CD4-positive, alpha-beta memory T cell (primary cell): ENCODE data around the gene PRRX2. TPM values are rescaled to one million over a fixed set of nuclear protein-coding genes. Genes with fewer than 3 reads are reported as not detected.
"Not testable (repeated sequence)": the region's sequence is repeated elsewhere in the genome, so short reads cannot be mapped to it uniquely, and the experiment has no call there.

Experiments used
- CTCF ChIA-PET: fragments of 350-600 bp; sonication (Branson Sonifier 250); formaldehyde crosslinking; loops from one replicate; lab custom pipeline; 2021; ENCODE audit warnings: inconsistent platforms; ENCODE audit not compliant: partially characterized antibody; lab: Charles Lee
- POLR2A ChIA-PET: fragments of 350-600 bp; sonication (Branson Sonifier 250); formaldehyde crosslinking; loops from one replicate; lab custom pipeline; 2021; ENCODE audit not compliant: partially characterized antibody; lab: Charles Lee
- DNase-seq, 5 donors: peaks; one replicate each; pipeline versions ENCODE4 v3.0.0 to v3.0.0-alpha.2; 2020 to 2022; ENCODE audit warnings: mixed read lengths in 1 of 5
- H3K27ac ChIP-seq: one replicate; pipeline ENCODE4 v1.7.0; 2013; ENCODE audit warnings: low read depth, low read length
- H3K27me3 ChIP-seq: 2 replicates; pipeline ENCODE4 v1.7.0; 2013; ENCODE audit warnings: mild to moderate bottlenecking, low read length, moderate library complexity; ENCODE audit not compliant: insufficient read depth
- H3K36me3 ChIP-seq: 2 replicates; pipeline ENCODE4 v1.7.0; 2013; ENCODE audit warnings: mild to moderate bottlenecking, low read length, moderate library complexity; ENCODE audit not compliant: insufficient read depth
- H3K4me1 ChIP-seq: 2 replicates; pipeline ENCODE4 v1.7.0; 2013; ENCODE audit warnings: mild to moderate bottlenecking, low read length, moderate library complexity; ENCODE audit not compliant: insufficient read depth
- H3K4me3 ChIP-seq, 2 donors: one replicate each; pipeline ENCODE4 v1.7.0; 2013; ENCODE audit warnings: low read length in 2 of 2, mild to moderate bottlenecking in 1 of 2
- H3K9me3 ChIP-seq, 2 donors: one replicate each; pipeline ENCODE4 v1.7.0; 2013; ENCODE audit warnings: low read length in 2 of 2, control low read depth in 1 of 2; ENCODE audit not compliant: control insufficient read depth in 1 of 2
- H3K27ac Mint-ChIP-seq, 7 donors: one replicate each; pipeline ENCODE4 v1.8.0; 2020 to 2021; ENCODE audit warnings: mixed read lengths in 7 of 7, mild to moderate bottlenecking in 6 of 7, inconsistent platforms in 3 of 7, moderate library complexity in 3 of 7
- H3K27me3 Mint-ChIP-seq, 2 donors: one replicate each; pipeline ENCODE4 v1.8.0; 2020 to 2021; ENCODE audit warnings: mixed read lengths in 2 of 2
- H3K36me3 Mint-ChIP-seq, 2 donors: one replicate each; pipeline ENCODE4 v1.8.0; 2020 to 2021; ENCODE audit warnings: mixed read lengths in 2 of 2, inconsistent platforms in 1 of 2, mild to moderate bottlenecking in 1 of 2
- H3K4me1 Mint-ChIP-seq, 4 donors: one replicate each; pipeline ENCODE4 v1.8.0; 2020 to 2021; ENCODE audit warnings: mixed read lengths in 4 of 4, mild to moderate bottlenecking in 1 of 4
- H3K4me3 Mint-ChIP-seq, 8 donors: one replicate each; pipeline ENCODE4 v1.8.0; 2020 to 2021; ENCODE audit warnings: mixed read lengths in 8 of 8, mild to moderate bottlenecking in 7 of 8, moderate library complexity in 6 of 8, inconsistent platforms in 3 of 8
- H3K9me3 Mint-ChIP-seq, 8 donors: one replicate each; pipeline ENCODE4 v1.8.0; 2020 to 2021; ENCODE audit warnings: mixed read lengths in 8 of 8, mild to moderate bottlenecking in 5 of 8, inconsistent platforms in 3 of 8, moderate library complexity in 1 of 8
- intact Hi-C: fragments of 100-400 bp; cut with micrococcal nuclease; formaldehyde crosslinking; loops from one replicate; pipeline ENCODE4 v1.15.1; 2023
- polyA plus RNA-seq, 2 donors: library from polyadenylated mRNA; unstranded; fragments of 300-500 nt; fragmentation: Illumina TruSeq; gene quantifications; one replicate each; pipeline ENCODE4 v1.2.3, GENCODE V29; 2021
- total RNA-seq, 2 experiments: library from RNA; stranded (reverse); gene quantifications; one replicate each; pipeline ENCODE4 v1.2.3, GENCODE V29; 2021

The PRRX2 gene
- total and polyA plus RNA-seq, 4 experiments from 2014 or later = not detected

DNA sequence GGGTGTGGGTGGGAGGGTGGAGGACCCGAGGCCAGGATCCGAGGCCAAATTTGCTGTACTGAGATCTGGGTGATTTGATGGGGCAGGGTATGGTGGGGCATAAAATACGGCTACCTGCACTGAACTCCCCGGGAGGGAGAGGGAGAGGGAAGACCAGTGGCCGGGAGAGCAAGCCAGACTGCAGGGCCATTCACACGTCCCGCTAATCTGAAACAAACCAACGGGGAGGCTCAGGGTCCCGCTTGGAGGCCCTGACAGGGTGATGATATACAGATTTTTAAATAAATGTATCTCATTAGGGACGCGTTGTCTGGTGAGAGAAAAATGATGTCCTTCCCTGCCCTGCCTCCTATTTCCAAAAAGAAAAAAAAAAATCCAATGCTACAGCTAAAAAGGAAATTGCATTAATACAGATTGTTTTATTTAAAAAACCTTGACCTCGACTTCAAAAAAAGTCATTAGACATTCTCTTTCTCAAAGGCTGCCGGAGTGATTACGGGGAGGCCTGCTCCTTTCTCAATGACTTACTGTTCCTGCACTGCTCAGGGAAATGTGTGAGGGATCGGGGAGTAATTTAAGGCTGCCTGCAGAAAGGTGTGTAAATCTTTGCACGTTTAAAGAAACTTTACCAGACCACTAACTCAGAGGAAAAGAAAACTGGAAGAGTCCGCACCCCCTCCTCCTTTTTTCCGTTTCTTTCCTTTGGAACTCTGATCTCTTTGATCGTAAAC, 11.5 kb upstream of the PRRX2 start:
- Histone ChIP-seq H3K4me1 (no peaks in the 10 kb centered on the region), H3K4me3 (no peak overlapping the region), H3K27me3 (no peaks in the 10 kb centered on the region), H3K9me3 (no peaks in the 10 kb centered on the region), H3K36me3 (no peaks in the 10 kb centered on the region), H3K27ac (no peak overlapping the region)
- Mint-ChIP-seq H3K9me3 (no peaks in the 10 kb centered on the region), H3K27me3 (peaks cover 0 to 5% of the 10 kb centered on the region in 2 donors), H3K27ac (no peak overlapping the region), H3K4me3 (no peak overlapping the region), H3K4me1 (no peaks in the 10 kb centered on the region), H3K36me3 (no peaks in the 10 kb centered on the region)
- POLR2A ChIA-PET = no interaction called here
- CTCF ChIA-PET = no interaction called here
- intact Hi-C loops = no loop called here
- no peak for DNase-seq

- ChIA-PET CTCF (no interaction called here), POLR2A (no interaction called here)
Measured at GRCh38 chr9:129654554-129655040, 10.8 kb upstream of the PRRX2 start.

DNA sequence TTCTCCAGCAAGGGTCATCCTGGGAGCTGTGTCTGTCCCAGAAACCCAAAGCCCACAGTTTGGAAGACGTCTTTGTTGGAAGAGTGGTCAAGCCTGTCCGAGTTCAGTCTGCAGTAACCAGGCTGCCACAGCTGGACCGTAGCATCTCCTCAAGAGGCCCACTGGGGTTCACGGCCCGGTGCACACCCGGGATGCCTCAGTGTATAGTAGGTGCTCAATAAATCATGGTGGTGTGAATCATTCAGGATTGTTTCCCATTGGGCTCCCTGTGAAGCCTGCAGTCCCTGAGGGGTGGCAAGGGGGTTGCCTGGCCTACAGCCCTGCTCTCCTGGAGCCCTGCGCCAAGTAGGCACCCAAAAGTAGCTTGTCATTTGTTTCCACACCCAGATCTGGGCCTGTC, 10.3 kb upstream of the PRRX2 start:
- POLR2A ChIA-PET = no interaction called here
- Mint-ChIP-seq H3K9me3 (peaks cover 0 to 1% (median 0%) of the 10 kb centered on the region in 8 donors), H3K4me1 (no peaks in the 10 kb centered on the region), H3K27me3 (peaks cover 0 to 3% of the 10 kb centered on the region in 2 donors), H3K27ac (no peak overlapping the region), H3K36me3 (no peaks in the 10 kb centered on the region), H3K4me3 (no peak overlapping the region)
- CTCF ChIA-PET = no interaction called here
- intact Hi-C loops = no loop called here
- Histone ChIP-seq H3K27me3 (no peaks in the 10 kb centered on the region), H3K27ac (no peak overlapping the region), H3K9me3 (no peaks in the 10 kb centered on the region), H3K4me3 (no peak overlapping the region), H3K4me1 (no peaks in the 10 kb centered on the region), H3K36me3 (no peaks in the 10 kb centered on the region)
- no peak for DNase-seq

More at GRCh38 chr9:129654554-129655040, 10.8 kb upstream of the PRRX2 start:
- H3K27ac ChIP-seq = no peak overlapping the region
- Mint-ChIP-seq H3K27me3 (peaks cover 0 to 5% of the 10 kb centered on the region in 2 donors), H3K4me1 (no peaks in the 10 kb centered on the region), H3K36me3 (no peaks in the 10 kb centered on the region), H3K9me3 (no peaks in the 10 kb centered on the region), H3K27ac (no peak overlapping the region), H3K4me3 (no peak overlapping the region)
- no peak for DNase-seq
- no peaks in the 10 kb centered on the region for H3K27me3 ChIP-seq
- no peaks in the 10 kb centered on the region for H3K4me1 ChIP-seq
- H3K9me3 ChIP-seq = no peaks in the 10 kb centered on the region
- no peaks in the 10 kb centered on the region for H3K36me3 ChIP-seq
- H3K4me3 ChIP-seq = no peak overlapping the region
- intact Hi-C loops = no loop called here

DNA sequence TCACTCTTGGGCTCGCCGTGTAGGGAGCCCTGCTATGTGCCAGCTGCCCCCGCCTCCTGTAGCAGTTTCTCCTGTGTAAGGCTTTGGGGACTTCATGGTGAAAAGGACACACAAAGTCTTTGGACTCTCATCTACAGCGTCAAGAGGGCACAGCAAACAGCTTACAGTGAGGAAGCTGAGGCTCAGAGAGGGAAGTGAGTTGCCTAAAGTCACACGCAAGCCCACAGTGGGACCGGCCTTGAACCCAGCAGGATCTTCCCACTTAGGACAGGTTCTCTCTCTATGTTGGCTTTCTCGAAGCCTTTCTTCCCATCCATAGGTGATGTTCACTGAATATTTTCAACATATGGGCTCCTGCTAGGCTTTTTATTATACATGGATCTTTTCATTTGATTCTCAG, 9.8 kb upstream of the PRRX2 start:
- H3K4me1 ChIP-seq = no peaks in the 10 kb centered on the region
- H3K27me3 ChIP-seq = no peaks in the 10 kb centered on the region
- POLR2A ChIA-PET = no interaction called here
- Mint-ChIP-seq H3K4me3 (no peak overlapping the region), H3K9me3 (peaks cover 0 to 1% (median 0%) of the 10 kb centered on the region in 8 donors), H3K27me3 (peaks cover 0 to 2% of the 10 kb centered on the region in 2 donors), H3K4me1 (no peaks in the 10 kb centered on the region), H3K36me3 (no peaks in the 10 kb centered on the region), H3K27ac (no peak overlapping the region)
- H3K27ac ChIP-seq = no peak overlapping the region
- DNase-seq = no peak
- H3K9me3 ChIP-seq = no peaks in the 10 kb centered on the region
- intact Hi-C loops = no loop called here
- H3K36me3 ChIP-seq = no peaks in the 10 kb centered on the region
- CTCF ChIA-PET = no interaction called here
- no peak overlapping the region for H3K4me3 ChIP-seq

DNA sequence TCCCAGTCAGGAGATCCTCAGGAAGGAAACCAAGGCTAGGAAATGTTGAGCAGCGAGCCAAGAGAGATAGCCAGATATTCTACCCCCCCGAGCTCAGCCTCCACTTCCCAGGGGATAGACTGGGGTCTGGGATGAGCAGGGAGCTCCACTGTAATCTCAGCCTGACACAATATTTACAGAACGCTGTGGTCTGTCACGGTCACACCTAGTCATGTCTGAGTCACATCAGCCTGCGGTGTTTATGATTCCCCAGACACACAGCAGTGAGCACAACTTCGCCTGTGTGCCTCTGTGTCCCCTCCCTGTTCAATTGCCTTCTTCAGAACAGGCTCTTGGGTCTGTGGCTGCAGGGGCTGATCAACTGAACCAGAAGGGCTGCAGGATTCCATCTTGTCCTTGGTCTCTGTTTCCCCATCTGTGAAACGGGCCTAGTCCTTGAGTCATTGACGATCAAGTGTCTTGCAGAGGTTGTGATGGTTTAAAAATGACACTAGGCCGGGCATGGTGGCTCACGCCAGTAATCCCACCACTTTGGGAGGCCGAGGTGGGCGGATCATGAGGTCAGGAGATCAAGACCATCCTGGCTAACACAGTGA, 8.6 kb upstream of the PRRX2 start:
- DNase-seq = no peak
- intact Hi-C loops = no loop called here
- Mint-ChIP-seq H3K4me1 (no peaks in the 10 kb centered on the region), H3K27me3 (peaks cover 3 to 6% of the 10 kb centered on the region in 2 donors), H3K9me3 (peaks cover 0 to 1% (median 0%) of the 10 kb centered on the region in 8 donors), H3K36me3 (no peaks in the 10 kb centered on the region), H3K4me3 (no peak overlapping the region), H3K27ac (no peak overlapping the region)
- Histone ChIP-seq H3K36me3 (no peaks in the 10 kb centered on the region), H3K27me3 (no peaks in the 10 kb centered on the region), H3K4me1 (no peaks in the 10 kb centered on the region), H3K9me3 (no peaks in the 10 kb centered on the region), H3K4me3 (no peak overlapping the region), H3K27ac (no peak overlapping the region)
- CTCF ChIA-PET = no interaction called here
- POLR2A ChIA-PET = no interaction called here

GRCh38 chr9:129661029-129661428, 4.4 kb upstream of the PRRX2 start:
- no peaks in the 10 kb centered on the region for H3K9me3 ChIP-seq
- no peak overlapping the region for H3K4me3 ChIP-seq
- intact Hi-C loops = no loop called here
- Mint-ChIP-seq H3K27me3 (peaks cover 3 to 9% of the 10 kb centered on the region in 2 donors), H3K27ac (no peak overlapping the region), H3K36me3 (no peaks in the 10 kb centered on the region), H3K4me3 (no peak overlapping the region), H3K9me3 (peaks cover 0 to 1% (median 0%) of the 10 kb centered on the region in 8 donors), H3K4me1 (peaks cover 2 to 7% (median 4%) of the 10 kb centered on the region in 4 donors)
- H3K36me3 ChIP-seq = no peaks in the 10 kb centered on the region
- H3K27me3 ChIP-seq = no peaks in the 10 kb centered on the region
- no peak for DNase-seq
- POLR2A ChIA-PET = no interaction called here
- H3K27ac ChIP-seq = no peak overlapping the region
- H3K4me1 ChIP-seq = no peaks in the 10 kb centered on the region
- CTCF ChIA-PET = interaction anchor here (1.6 kb wide), 1 partner anchor 37 kb away, joined by 7 read pairs; no protein-coding TSS in a partner anchor

DNA sequence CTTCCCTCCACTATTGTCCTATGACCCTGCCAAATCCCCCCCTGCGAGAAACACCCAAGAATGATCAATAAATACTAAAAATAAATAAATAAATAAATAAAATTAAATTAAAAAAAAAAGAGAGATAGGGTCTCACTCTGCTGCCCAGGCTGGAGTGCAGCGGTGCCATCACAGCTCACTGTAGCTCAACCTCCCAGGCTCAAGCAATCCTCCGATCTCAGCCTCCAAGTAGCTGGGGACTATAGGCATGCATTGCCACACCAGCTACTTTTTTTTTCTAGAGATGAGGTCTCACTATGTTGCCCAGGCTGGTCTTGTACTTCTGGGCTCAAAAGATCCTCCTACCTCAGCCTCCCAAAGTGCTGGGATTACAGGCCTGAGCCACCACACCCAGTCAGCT, 3.2 kb upstream of the PRRX2 start:
- H3K4me3 ChIP-seq, H3K4me1 Mint-ChIP-seq, intact Hi-C loops, H3K27me3 Mint-ChIP-seq, DNase-seq, H3K9me3 ChIP-seq, H3K4me1 ChIP-seq, H3K27ac ChIP-seq, H3K27ac Mint-ChIP-seq, H3K36me3 ChIP-seq, H3K9me3 Mint-ChIP-seq, H3K36me3 Mint-ChIP-seq, H3K27me3 ChIP-seq, POLR2A ChIA-PET: not testable (repeated sequence)
- CTCF ChIA-PET = interaction anchor here (1.6 kb wide), 1 partner anchor 38 kb away, joined by 7 read pairs; no protein-coding TSS in a partner anchor
- H3K4me3 Mint-ChIP-seq = peak overlapping the region in 1 of 8 donors; percentile 24
